Epidermal melanocyte (primary cell): ENCODE measurements around the gene TAF13.
"Not testable (repeated sequence)": the region's sequence is repeated elsewhere in the genome, so short reads cannot be mapped to it uniquely, and the experiment has no call there.

ENCODE experiments used
- DNase-seq: peaks from one replicate; pipeline ENCODE4 v3.0.0; 2011; ENCODE audit warnings: low spot score; ENCODE audit not compliant: insufficient read length

TAF13 gene

GRCh38 chr1:109048335-109048734 is 27.5 kb downstream of the TAF13 start:
- DNase-seq, result no peak

GRCh38 chr1:109047339-109047738 is 28.5 kb downstream of the TAF13 start:
- no peak for DNase-seq

GRCh38 chr1:109046671-109047070 is 29.1 kb downstream of the TAF13 start:
- DNase-seq, result no peak

GRCh38 chr1:109045595-109045994 is 30.2 kb downstream of the TAF13 start:
- DNase-seq, result no peak

GRCh38 chr1:109041621-109042468 is 34.0 kb downstream of the TAF13 start, which contains the start of gene WDR47:
Gene WDR47 (minus strand): TSS chr1:109042102. CDS start chr1:109023512, 18,590 bp downstream.
- DNase-seq, result peak; percentile 97

- no peak for DNase-seq
Observed at GRCh38 chr1:109040989-109041620, 34.7 kb downstream of the TAF13 start.

- DNase-seq, result no peak
Observed at GRCh38 chr1:109040627-109040988, 35.2 kb downstream of the TAF13 start.

- no peak for DNase-seq
Observed at GRCh38 chr1:109034382-109034781, 41.4 kb downstream of the TAF13 start.

- not testable (repeated sequence) for DNase-seq
Observed at GRCh38 chr1:109029493-109029892, 46.3 kb downstream of the TAF13 start.

GRCh38 chr1:109027841-109028240 is 48.0 kb downstream of the TAF13 start:
- DNase-seq, result no peak

GRCh38 chr1:109025694-109026093 is 50.1 kb downstream of the TAF13 start:
- no peak for DNase-seq

GRCh38 chr1:109024646-109025045 is 51.2 kb downstream of the TAF13 start:
- no peak for DNase-seq

- DNase-seq, result no peak
Observed at GRCh38 chr1:109020693-109021257, 55.0 kb downstream of the TAF13 start.

- DNase-seq, result not testable (repeated sequence)
Observed at GRCh38 chr1:109017719-109018118, 58.1 kb downstream of the TAF13 start.

GRCh38 chr1:109017134-109017533 is 58.7 kb downstream of the TAF13 start:
- no peak for DNase-seq
